Measurements from ENCODE around the gene ZDHHC12. TPM values are rescaled to one million over a fixed set of nuclear protein-coding genes. Genes with fewer than 3 reads are reported as not detected.

ZDHHC12 gene
- total RNA-seq, 3 donors from 2014 or later, result 33.0 to 89.5 (median 76.8) TPM

- Histone ChIP-seq H3K4me3 (no peak overlapping the region), H3K9me3 (no peaks in the 10 kb centered on the region), H3K36me3 (ENCODE audit: low read depth) (peaks cover 4% of the 10 kb centered on the region), H3K4me1 (ENCODE audit: low read depth) (no peaks in the 10 kb centered on the region)
- ATAC-seq (no peak), DNase-seq (no peak)
- TF ChIP-seq, protein P1, sequence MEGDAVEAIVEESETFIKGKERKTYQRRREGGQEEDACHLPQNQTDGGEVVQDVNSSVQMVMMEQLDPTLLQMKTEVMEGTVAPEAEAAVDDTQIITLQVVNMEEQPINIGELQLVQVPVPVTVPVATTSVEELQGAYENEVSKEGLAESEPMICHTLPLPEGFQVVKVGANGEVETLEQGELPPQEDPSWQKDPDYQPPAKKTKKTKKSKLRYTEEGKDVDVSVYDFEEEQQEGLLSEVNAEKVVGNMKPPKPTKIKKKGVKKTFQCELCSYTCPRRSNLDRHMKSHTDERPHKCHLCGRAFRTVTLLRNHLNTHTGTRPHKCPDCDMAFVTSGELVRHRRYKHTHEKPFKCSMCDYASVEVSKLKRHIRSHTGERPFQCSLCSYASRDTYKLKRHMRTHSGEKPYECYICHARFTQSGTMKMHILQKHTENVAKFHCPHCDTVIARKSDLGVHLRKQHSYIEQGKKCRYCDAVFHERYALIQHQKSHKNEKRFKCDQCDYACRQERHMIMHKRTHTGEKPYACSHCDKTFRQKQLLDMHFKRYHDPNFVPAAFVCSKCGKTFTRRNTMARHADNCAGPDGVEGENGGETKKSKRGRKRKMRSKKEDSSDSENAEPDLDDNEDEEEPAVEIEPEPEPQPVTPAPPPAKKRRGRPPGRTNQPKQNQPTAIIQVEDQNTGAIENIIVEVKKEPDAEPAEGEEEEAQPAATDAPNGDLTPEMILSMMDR (IDR thresholded peaks at IDR 0.05), result no peak
- intact Hi-C loops (cut with DNase I, micrococcal nuclease), result no loop called here
Observed at GRCh38 chr9:128757602-128758001, 33.7 kb upstream of the ZDHHC12 start.

DNA sequence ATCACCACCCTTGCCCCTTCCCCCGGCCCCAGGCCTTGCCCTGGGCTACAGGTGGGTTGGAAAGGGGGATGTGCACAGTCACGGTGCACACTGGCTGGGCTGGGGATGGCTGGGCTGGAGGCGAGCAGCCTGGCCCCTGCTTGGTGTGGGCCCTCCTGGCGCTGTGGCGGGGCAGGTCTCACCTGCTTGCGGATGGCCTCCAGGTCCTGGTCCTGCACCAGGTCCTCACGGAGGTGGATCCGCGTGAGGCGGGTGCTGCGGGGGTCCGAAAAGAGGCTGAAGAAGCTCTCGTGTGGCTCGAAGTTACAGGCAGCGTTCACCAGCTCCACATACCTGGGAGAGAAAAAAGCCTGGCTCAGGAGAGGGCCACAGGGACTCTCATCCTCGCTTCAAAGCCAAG, 29.7 kb upstream of the ZDHHC12 start:
- intact Hi-C loops (cut with DNase I, micrococcal nuclease), result no loop called here
- ATAC-seq (no peak), DNase-seq (no peak)
- peaks cover 4% of the 10 kb centered on the region for H3K36me3 ChIP-seq (ENCODE audit: low read depth)
- H3K4me3 ChIP-seq, result no peak overlapping the region
- TF ChIP-seq, protein P1 (IDR thresholded peaks at IDR 0.05), result no peak
- H3K4me1 ChIP-seq (ENCODE audit: low read depth), result no peaks in the 10 kb centered on the region
- no peaks in the 10 kb centered on the region for H3K9me3 ChIP-seq

GRCh38 chr9:128750926-128751595, 27.1 kb upstream of the ZDHHC12 start:
- intact Hi-C loops (cut with DNase I, micrococcal nuclease), result no loop called here
- H3K9me3 ChIP-seq, result no peaks in the 10 kb centered on the region
- ATAC-seq (no peak), DNase-seq (no peak)
- H3K4me1 ChIP-seq (ENCODE audit: low read depth), result no peaks in the 10 kb centered on the region
- H3K36me3 ChIP-seq (ENCODE audit: low read depth), result peaks cover 4% of the 10 kb centered on the region
- no peak overlapping the region for H3K4me3 ChIP-seq
- TF ChIP-seq, protein P1 (IDR thresholded peaks at IDR 0.05), result no peak

- intact Hi-C loops (cut with DNase I, micrococcal nuclease), result no loop called here
- DNase-seq, result no peak
- H3K4me3 ChIP-seq, result no peak overlapping the region
- H3K36me3 ChIP-seq (ENCODE audit: low read depth), result no peaks in the 10 kb centered on the region
- H3K9me3 ChIP-seq, result no peaks in the 10 kb centered on the region
- TF ChIP-seq, protein P1 (IDR thresholded peaks at IDR 0.05), result no peak
- H3K4me1 ChIP-seq (ENCODE audit: low read depth), result no peaks in the 10 kb centered on the region
- ATAC-seq, result no peak
Observed at GRCh38 chr9:128747241-128747640, 23.3 kb upstream of the ZDHHC12 start.

- ATAC-seq (no peak), DNase-seq (no peak)
- intact Hi-C loops (cut with DNase I, micrococcal nuclease), result no loop called here
- TF ChIP-seq, protein P1 (IDR thresholded peaks at IDR 0.05), result no peak
- no peak overlapping the region for H3K4me3 ChIP-seq
- no peaks in the 10 kb centered on the region for H3K9me3 ChIP-seq
- no peaks in the 10 kb centered on the region for H3K36me3 ChIP-seq (ENCODE audit: low read depth)
- no peaks in the 10 kb centered on the region for H3K4me1 ChIP-seq (ENCODE audit: low read depth)
Observed at GRCh38 chr9:128743421-128743820, 19.5 kb upstream of the ZDHHC12 start.

DNA sequence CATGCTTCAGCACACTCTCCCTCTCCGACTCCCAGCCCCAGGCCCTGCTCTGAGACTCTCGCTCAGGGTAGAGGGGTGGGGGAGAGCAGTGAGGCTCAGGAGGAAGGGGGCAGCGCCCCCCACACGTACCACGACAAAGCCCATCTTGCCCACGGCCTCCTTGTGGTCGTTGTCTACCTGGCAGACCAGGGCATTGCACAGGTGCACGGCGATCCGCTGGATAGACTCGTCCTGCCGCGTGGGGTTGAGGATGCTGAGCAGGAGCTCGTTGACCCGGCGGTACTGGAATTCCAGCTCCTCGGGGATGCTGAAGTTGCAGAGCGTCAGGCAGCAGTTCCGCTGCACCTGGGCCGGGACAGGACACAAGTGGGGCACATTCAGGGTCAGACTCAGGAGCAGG, 18.5 kb upstream of the ZDHHC12 start:
- DNase-seq (no peak), ATAC-seq (no peak)
- Histone ChIP-seq H3K9me3 (no peaks in the 10 kb centered on the region), H3K4me3 (no peak overlapping the region), H3K4me1 (ENCODE audit: low read depth) (no peaks in the 10 kb centered on the region), H3K36me3 (ENCODE audit: low read depth) (no peaks in the 10 kb centered on the region)
- intact Hi-C loops (cut with DNase I, micrococcal nuclease), result no loop called here
- TF ChIP-seq, protein P1 (IDR thresholded peaks at IDR 0.05), result no peak
